ENCODE measurements around the gene BCR.
"Not testable (repeated sequence)": the region's sequence is repeated elsewhere in the genome, so short reads cannot be mapped to it uniquely, and the experiment has no call there.

BCR gene

GRCh38 chr22:23341942-23342695 lies 161.8 kb downstream of the BCR start:
- not testable (repeated sequence) for DNase-seq

- DNase-seq: no peak
These were observed 171.0 kb downstream of the BCR start for GRCh38 chr22:23351321-23351720.

- DNase-seq: no peak
These were observed 172.7 kb downstream of the BCR start for GRCh38 chr22:23353004-23353403.

- no peak for DNase-seq
These were observed 173.4 kb downstream of the BCR start for GRCh38 chr22:23353696-23354095.

- DNase-seq: no peak
These were observed 175.8 kb downstream of the BCR start for GRCh38 chr22:23356094-23356493.

- DNase-seq: no peak
These were observed 176.7 kb downstream of the BCR start for GRCh38 chr22:23357053-23357452.

- DNase-seq: no peak
These were observed 179.3 kb downstream of the BCR start for GRCh38 chr22:23359583-23360123.

GRCh38 chr22:23361676-23362075 lies 181.4 kb downstream of the BCR start:
- DNase-seq: no peak

GRCh38 chr22:23363683-23364082 lies 183.4 kb downstream of the BCR start:
- DNase-seq: no peak

- no peak for DNase-seq
These were observed 184.1 kb downstream of the BCR start for GRCh38 chr22:23364389-23364788.

- no peak for DNase-seq
These were observed 185.2 kb downstream of the BCR start for GRCh38 chr22:23365524-23365923.

- no peak for DNase-seq
These were observed 185.7 kb downstream of the BCR start for GRCh38 chr22:23365961-23366360.

GRCh38 chr22:23367196-23367595 lies 186.9 kb downstream of the BCR start:
- not testable (repeated sequence) for DNase-seq
